HCT116 (cell line): Measurements from ENCODE around the gene GPHA2.

Experiments
- EZH2 ChIP-seq: fragments of 200-600 bp; sonication (generic); IDR thresholded peaks from 2 replicates; pipeline ENCODE4 v1.6.1; 2017; ENCODE audit warnings: antibody characterized with exemption, mixed run types
- EZH2phosphoT487 ChIP-seq: fragments of 200-600 bp; IDR thresholded peaks from 2 replicates; pipeline ENCODE4 v1.6.1; 2018; ENCODE audit warnings: antibody characterized with exemption, borderline replicate concordance
- POLR2A ChIP-seq: IDR thresholded peaks from 2 replicates; pipeline ENCODE4 v1.7.0; 2011; ENCODE audit warnings: borderline replicate concordance; ENCODE audit not compliant: insufficient read depth, insufficient read length; ENCODE audit errors: extremely low read depth
- TF ChIP-seq, protein P1 (sequence below), 3 experiments: fragments of 200-600 bp in 1 of 3; sonication (generic) in 1 of 3; IDR thresholded peaks in 2 of 3; conservative IDR thresholded peaks in 1 of 3; 2 replicates each; pipeline ENCODE4 v1.5.1; 2012 to 2017; ENCODE audit warnings: low read depth in 2 of 3, low read length in 2 of 3, antibody characterized with exemption in 1 of 3, borderline replicate concordance in 1 of 3, control low read depth in 1 of 3, mild to moderate bottlenecking in 1 of 3, mixed read lengths in 1 of 3, mixed run types in 1 of 3, moderate library complexity in 1 of 3; ENCODE audit not compliant: insufficient read depth in 1 of 3
- TF ChIP-seq, protein P2 (sequence below): IDR thresholded peaks from 2 replicates; pipeline ENCODE4 v1.6.1; 2012

DNA sequence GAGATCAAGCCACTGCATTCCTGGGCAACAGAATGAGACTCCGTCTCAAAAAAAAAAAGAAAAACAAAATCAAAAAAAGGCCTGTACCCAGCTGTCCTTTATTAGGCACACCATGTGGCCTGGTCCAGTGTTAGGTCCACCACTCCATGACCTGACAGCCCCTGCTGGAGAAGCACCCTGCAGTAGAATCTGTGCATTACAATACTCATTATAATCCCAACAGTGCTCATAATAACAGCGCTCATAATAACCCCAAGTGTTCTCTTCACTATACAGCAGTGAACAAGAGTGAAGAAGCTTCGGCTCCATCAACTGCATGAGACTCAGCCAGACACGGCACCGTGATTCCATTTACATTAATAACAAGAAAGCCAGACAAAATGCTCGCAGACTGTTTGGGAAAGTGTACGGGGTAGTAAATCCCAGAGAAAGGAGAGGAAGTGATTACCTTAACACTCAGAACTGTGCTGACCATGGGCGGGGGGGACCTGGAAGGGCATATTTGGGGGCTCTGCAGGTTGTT lies 48.4 kb downstream of the GPHA2 start:
- TF ChIP-seq, protein P1, sequence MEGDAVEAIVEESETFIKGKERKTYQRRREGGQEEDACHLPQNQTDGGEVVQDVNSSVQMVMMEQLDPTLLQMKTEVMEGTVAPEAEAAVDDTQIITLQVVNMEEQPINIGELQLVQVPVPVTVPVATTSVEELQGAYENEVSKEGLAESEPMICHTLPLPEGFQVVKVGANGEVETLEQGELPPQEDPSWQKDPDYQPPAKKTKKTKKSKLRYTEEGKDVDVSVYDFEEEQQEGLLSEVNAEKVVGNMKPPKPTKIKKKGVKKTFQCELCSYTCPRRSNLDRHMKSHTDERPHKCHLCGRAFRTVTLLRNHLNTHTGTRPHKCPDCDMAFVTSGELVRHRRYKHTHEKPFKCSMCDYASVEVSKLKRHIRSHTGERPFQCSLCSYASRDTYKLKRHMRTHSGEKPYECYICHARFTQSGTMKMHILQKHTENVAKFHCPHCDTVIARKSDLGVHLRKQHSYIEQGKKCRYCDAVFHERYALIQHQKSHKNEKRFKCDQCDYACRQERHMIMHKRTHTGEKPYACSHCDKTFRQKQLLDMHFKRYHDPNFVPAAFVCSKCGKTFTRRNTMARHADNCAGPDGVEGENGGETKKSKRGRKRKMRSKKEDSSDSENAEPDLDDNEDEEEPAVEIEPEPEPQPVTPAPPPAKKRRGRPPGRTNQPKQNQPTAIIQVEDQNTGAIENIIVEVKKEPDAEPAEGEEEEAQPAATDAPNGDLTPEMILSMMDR (IDR thresholded peaks at IDR 0.05 in 2 of 3, conservative IDR thresholded peaks at IDR 0.05 in 1 of 3; ENCODE audit: borderline replicate concordance in 1 of 3, insufficient read depth in 1 of 3, low read depth in 2 of 3, low read length in 2 of 3) = no peak; a peak in 1 of 6 replicates
- no peak for TF ChIP-seq EZH2phosphoT487
- no peak for TF ChIP-seq POLR2A
- TF ChIP-seq EZH2 = no peak
- TF ChIP-seq, protein P2, sequence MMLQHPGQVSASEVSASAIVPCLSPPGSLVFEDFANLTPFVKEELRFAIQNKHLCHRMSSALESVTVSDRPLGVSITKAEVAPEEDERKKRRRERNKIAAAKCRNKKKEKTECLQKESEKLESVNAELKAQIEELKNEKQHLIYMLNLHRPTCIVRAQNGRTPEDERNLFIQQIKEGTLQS = no peak
